ENCODE results near the gene CSPG4.
A peak's percentile ranks its signal among the peaks of the same experiment; 100 is the strongest.
"Not testable (repeated sequence)": the region's sequence is repeated elsewhere in the genome, so short reads cannot be mapped to it uniquely, and the experiment has no call there.

Gene CSPG4

GRCh38 chr15:75712668-75713337, at the start of gene CSPG4:
CSPG4 (minus strand) TSS chr15:75712848; CDS start chr15:75712755, 93 bp downstream.
- DNase-seq (ENCODE audit: low spot score) = no peak

GRCh38 chr15:75762357-75762718, 49.7 kb upstream of the CSPG4 start:
- not testable (repeated sequence) for DNase-seq (ENCODE audit: low spot score)

GRCh38 chr15:75761446-75762356, 49.1 kb upstream of the CSPG4 start:
- no peak for DNase-seq (ENCODE audit: low spot score)

- DNase-seq (ENCODE audit: low spot score) = no peak
These were observed 48.2 kb upstream of the CSPG4 start for GRCh38 chr15:75760704-75761435.

- not testable (repeated sequence) for DNase-seq (ENCODE audit: low spot score)
These were observed 47.5 kb upstream of the CSPG4 start for GRCh38 chr15:75760131-75760520.

- DNase-seq (ENCODE audit: low spot score) = no peak
These were observed 46.9 kb upstream of the CSPG4 start for GRCh38 chr15:75759416-75760130.

- DNase-seq (ENCODE audit: low spot score) = peak; percentile 87
These were observed 45.6 kb upstream of the CSPG4 start for GRCh38 chr15:75758071-75758872.

- DNase-seq (ENCODE audit: low spot score) = not testable (repeated sequence)
These were observed 42.2 kb upstream of the CSPG4 start for GRCh38 chr15:75754871-75755270.

- DNase-seq (ENCODE audit: low spot score) = no peak
These were observed 40.5 kb upstream of the CSPG4 start for GRCh38 chr15:75753145-75753544.

- DNase-seq (ENCODE audit: low spot score) = no peak
These were observed 39.2 kb upstream of the CSPG4 start for GRCh38 chr15:75751891-75752290.

- no peak for DNase-seq (ENCODE audit: low spot score)
These were observed 38.6 kb upstream of the CSPG4 start for GRCh38 chr15:75751116-75751875.

GRCh38 chr15:75750261-75751050, 37.8 kb upstream of the CSPG4 start:
- no peak for DNase-seq (ENCODE audit: low spot score)

GRCh38 chr15:75749820-75750219, 37.2 kb upstream of the CSPG4 start:
- DNase-seq (ENCODE audit: low spot score) = no peak

- not testable (repeated sequence) for DNase-seq (ENCODE audit: low spot score)
These were observed 36.2 kb upstream of the CSPG4 start for GRCh38 chr15:75748882-75749281.

- DNase-seq (ENCODE audit: low spot score) = not testable (repeated sequence)
These were observed 34.5 kb upstream of the CSPG4 start for GRCh38 chr15:75747121-75747520.

- DNase-seq (ENCODE audit: low spot score) = no peak
These were observed 32.7 kb upstream of the CSPG4 start for GRCh38 chr15:75745305-75745704.

- DNase-seq (ENCODE audit: low spot score) = not testable (repeated sequence)
These were observed 29.7 kb upstream of the CSPG4 start for GRCh38 chr15:75742346-75742745.

GRCh38 chr15:75739791-75740190, 27.1 kb upstream of the CSPG4 start:
- no peak for DNase-seq (ENCODE audit: low spot score)

GRCh38 chr15:75738647-75739325, 26.1 kb upstream of the CSPG4 start:
- peak; percentile 85 for DNase-seq (ENCODE audit: low spot score)
